Heart left ventricle (tissue), 16 donors: ENCODE data around the gene CACNA1C. TPM values are rescaled to one million over a fixed set of nuclear protein-coding genes. Genes with fewer than 3 reads are reported as not detected.

Experiments used
- ATAC-seq, 4 donors: fragments of 200-7000 bp; cut with Tn5 transposase; one replicate each; pipeline ENCODE4 v1.9.1; 2020 to 2022; ENCODE audit warnings: moderate library complexity in 4 of 4, mild to moderate bottlenecking in 3 of 4, moderate number of reproducible peaks in 1 of 4
- DNase-seq, 5 donors: peaks; one replicate each; pipeline ENCODE4 v3.0.0-alpha.2; 2020
- H3K27ac ChIP-seq, 12 donors: fragments of 200-600 bp; sonication (generic) in 4 of 12; one replicate each; pipeline versions ENCODE4 v1.5.0 to v1.8.0; 2016 to 2022; ENCODE audit warnings: mild to moderate bottlenecking in 2 of 12
- H3K27me3 ChIP-seq, 9 donors: fragments of 200-600 bp; sonication (generic) in 2 of 9; one replicate each; pipeline versions ENCODE4 v1.5.1 to v1.8.0; 2016 to 2022; ENCODE audit warnings: mild to moderate bottlenecking in 3 of 9
- H3K36me3 ChIP-seq, 9 donors: fragments of 200-600 bp; sonication (generic) in 2 of 9; one replicate each; pipeline versions ENCODE4 v1.5.0 to v1.8.0; 2018 to 2022; ENCODE audit warnings: mild to moderate bottlenecking in 2 of 9
- H3K4me1 ChIP-seq, 12 donors: fragments of 200-600 bp; sonication (generic) in 4 of 12; one replicate each; pipeline versions ENCODE4 v1.5.0 to v1.8.0; 2016 to 2022; ENCODE audit warnings: mild to moderate bottlenecking in 3 of 12
- H3K4me3 ChIP-seq, 12 donors: fragments of 200-600 bp; sonication (generic) in 4 of 12; one replicate each; pipeline versions ENCODE4 v1.5.0 to v1.8.0; 2017 to 2022; ENCODE audit warnings: mild to moderate bottlenecking in 9 of 12, moderate library complexity in 4 of 12
- H3K9me3 ChIP-seq, 12 donors: fragments of 200-600 bp; sonication (generic) in 4 of 12; one replicate each; pipeline versions ENCODE4 v1.5.0 to v1.8.0; 2016 to 2022; ENCODE audit warnings: mild to moderate bottlenecking in 1 of 12
- CTCF ChIP-seq, 12 donors: fragments of 200-600 bp; sonication (generic) in 4 of 12; IDR thresholded peaks; one replicate each; pipeline versions ENCODE4 v1.5.0 to v1.8.0; 2018 to 2022; ENCODE audit warnings: antibody characterized with exemption in 12 of 12, mild to moderate bottlenecking in 5 of 12
- POLR2A ChIP-seq, 2 donors: fragments of 450-650 bp; IDR thresholded peaks; one replicate each; pipeline ENCODE4 v1.6.1; 2017; ENCODE audit warnings: antibody characterized with exemption in 2 of 2, mild to moderate bottlenecking in 2 of 2, moderate library complexity in 2 of 2
- WGBS, 4 donors: extraction: QIAGEN DNeasy Blood & Tissue Kit in 2 of 4; methylation state at CpG; one replicate each; pipeline versions ENCODE4 v1.1.5 to v1.1.7; 2013 to 2018; 5-methylcytosine and 5-hydroxymethylcytosine counted together
- intact Hi-C, 10 donors: fragments of 100-400 bp; cut with DNase I; formaldehyde crosslinking; loops; one replicate each; pipeline versions ENCODE4 v1.11.1 to v1.14.2; 2022
- polyA plus RNA-seq, 2 donors: library from polyadenylated mRNA; stranded (reverse); fragments of 200-250 nt; gene quantifications; one replicate each; pipeline ENCODE4 v1.2.3, GENCODE V29; 2013
- total RNA-seq, 9 donors: library from RNA; depleted of rRNA in 2 of 9; stranded (reverse); fragments of >200 nt in 2 of 9; fragmentation: NEBNext Ultra II Directional in 3 of 9; extraction: Animal tissue kit (Norgen Biotek cat#: 25700) in 3 of 9; gene quantifications; one replicate each; pipeline versions ENCODE4 v1.1.0 to v1.2.4, GENCODE V29; 2016 to 2023
- donor health status: ischemic (EF 13 %, LVEDD 7.1; RV severe dilation, severe dysfunction).
- donor health status: healthy with polysubstance abuse.
- donor health status: DM: no; HTN: yes; CAD: no.
- donor health status: DM: no; HTN: no; CAD: no.
- donor health status: ischemic (EF 25% LVEDD 6.9; RV normal size, moderate dysfunction).
- donor health status: ischemic (EF 25% LVEDD 5.7; RV mildly dilated, moderate dysfunction).
- donor health status: healthy.
- donor health status: DM: yes; HTN: yes; CAD: no.
- donor health status: ischemic (EF 35%, LVEDD 5.7; RV mildly dilated, moderate dysfunction).
- donor health status: nonischemic (EF 11% LVEDD 7.7; RV severe dilation, severe dysfunction).
- donor health status: DM: yes; HTN: yes; CAD: no.
- donor health status: PGD.
- donor health status: ischemic (EF 29% LVEDD 5.4; RV normal size, mild dysfunction).
- donor health status: nonischemic (EF 23%, LVEDD 6.1; RV moderate dilation, normal function).

The CACNA1C gene
- total and polyA plus RNA-seq, 11 donors, result 41.9 to 196 (median 164) TPM

- TF ChIP-seq CTCF (IDR thresholded peaks at IDR 0.05), result no peak
- no peak for TF ChIP-seq POLR2A (IDR thresholded peaks at IDR 0.05)
These were observed 193.6 kb downstream of the CACNA1C start for GRCh38 chr12:2246358-2246757.

GRCh38 chr12:2247120-2247519 lies 194.3 kb downstream of the CACNA1C start:
- no peaks in the 10 kb centered on the region for H3K9me3 ChIP-seq
- peaks cover 0 to 96% (median 61%) of the 10 kb centered on the region in 12 donors for H3K4me1 ChIP-seq
- intact Hi-C loops, result no loop called here
- H3K27me3 ChIP-seq, result no peaks in the 10 kb centered on the region
- TF ChIP-seq POLR2A (IDR thresholded peaks at IDR 0.05) (no peak), CTCF (IDR thresholded peaks at IDR 0.05) (no peak)
- 31 to 51% (median 42%) methylated on average over 7 of the region's 7 CpGs for WGBS, 4 donors
- no peaks in the 10 kb centered on the region for H3K36me3 ChIP-seq
- DNase-seq, result no peak
- H3K4me3 ChIP-seq, result no peak overlapping the region
- peak overlapping the region in 7 of 12 donors; percentile 1 to 92 (median 64) for H3K27ac ChIP-seq
- ATAC-seq, result no peak

More at GRCh38 chr12:2246358-2246757, 193.6 kb downstream of the CACNA1C start:
- intact Hi-C loops, result no loop called here
- no peak overlapping the region for H3K4me3 ChIP-seq
- no peaks in the 10 kb centered on the region for H3K27me3 ChIP-seq
- peaks cover 0 to 96% (median 55%) of the 10 kb centered on the region in 12 donors for H3K4me1 ChIP-seq
- no peaks in the 10 kb centered on the region for H3K36me3 ChIP-seq
- 67 to 80% (median 75%) methylated on average over 10 of the region's 10 CpGs for WGBS, 4 donors
- no peaks in the 10 kb centered on the region for H3K9me3 ChIP-seq
- ATAC-seq (no peak), DNase-seq (no peak)
- peak overlapping the region in 5 of 12 donors; percentile 32 to 92 (median 66) for H3K27ac ChIP-seq

GRCh38 chr12:2247596-2247995 lies 194.8 kb downstream of the CACNA1C start:
- no peak for TF ChIP-seq CTCF (IDR thresholded peaks at IDR 0.05)
- TF ChIP-seq POLR2A (IDR thresholded peaks at IDR 0.05), result no peak
- no peak for ATAC-seq
- intact Hi-C loops, result no loop called here
- Histone ChIP-seq H3K4me1 (peaks cover 0 to 96% (median 65%) of the 10 kb centered on the region in 12 donors), H3K9me3 (no peaks in the 10 kb centered on the region), H3K27ac (peak overlapping the region in 10 of 12 donors; percentile 1 to 92 (median 58)), H3K27me3 (no peaks in the 10 kb centered on the region), H3K36me3 (no peaks in the 10 kb centered on the region), H3K4me3 (no peak overlapping the region)
- WGBS, 4 donors, result 31 to 43% (median 35%) methylated on average over 5 of the region's 5 CpGs
- DNase-seq, result no peak

GRCh38 chr12:2248087-2248900 lies 195.5 kb downstream of the CACNA1C start:
- DNase-seq, result peak in 1 of 5 donors; percentile 45
- intact Hi-C loops, result no loop called here
- Histone ChIP-seq H3K9me3 (no peaks in the 10 kb centered on the region), H3K36me3 (no peaks in the 10 kb centered on the region), H3K4me3 (no peak overlapping the region), H3K27ac (peak overlapping the region in 10 of 12 donors; percentile 4 to 92 (median 64)), H3K4me1 (peaks cover 0 to 99% (median 68%) of the 10 kb centered on the region in 12 donors), H3K27me3 (no peaks in the 10 kb centered on the region)
- peak; percentile 16 to 50 (median 34) for ATAC-seq
- WGBS, 4 donors, result 50 to 56% (median 56%) methylated on average over 15 to 17 of the region's 17 CpGs
- TF ChIP-seq POLR2A (IDR thresholded peaks at IDR 0.05) (no peak), CTCF (IDR thresholded peaks at IDR 0.05) (no peak)
